Inflammatory macrophage treated with lipopolysaccharide for 4 hours (primary cell): ENCODE results near the gene TFB2M.
"Not testable (repeated sequence)": the region's sequence is repeated elsewhere in the genome, so short reads cannot be mapped to it uniquely, and the experiment has no call there.

Experiments used
- DNase-seq: peaks from one replicate; pipeline ENCODE4 v3.0.0-alpha.2; 2020

TFB2M gene

DNA sequence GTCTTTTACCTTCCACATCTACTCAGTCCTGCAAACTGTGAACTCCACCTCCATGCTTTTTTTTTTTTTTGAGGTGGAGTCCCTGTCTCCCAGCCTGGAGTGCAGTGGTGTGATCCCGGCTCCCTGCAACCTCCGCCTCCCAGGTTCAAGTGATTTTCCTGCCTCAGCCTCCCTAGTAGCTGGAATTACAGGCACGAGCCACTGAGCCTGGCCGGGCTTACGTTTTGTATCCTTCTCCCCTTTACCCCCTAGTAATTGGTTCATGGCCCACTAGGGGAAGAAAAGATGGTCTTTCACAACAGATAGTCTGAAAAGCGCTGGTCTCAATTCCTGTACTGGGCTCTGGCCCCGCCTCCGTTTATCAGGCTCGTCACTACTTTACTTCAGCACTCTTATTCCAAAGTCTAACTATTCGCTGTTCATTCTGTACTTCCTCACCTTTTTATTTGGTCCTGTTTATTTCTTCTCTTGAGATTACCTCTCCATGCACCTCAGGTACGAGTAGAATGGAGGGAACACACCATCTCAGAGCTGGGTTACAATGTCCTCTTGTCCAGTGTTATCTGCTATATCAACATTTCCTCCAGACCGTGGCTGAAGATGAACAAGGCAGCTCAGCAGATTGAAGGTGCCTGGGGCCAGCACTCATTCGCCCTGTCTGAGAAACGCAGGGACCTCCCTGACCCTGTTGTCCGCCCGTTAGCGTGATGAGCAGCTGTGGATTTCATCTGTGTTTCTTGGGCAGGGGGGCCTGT lies 16.4 kb upstream of the TFB2M start:
- DNase-seq, result peak; percentile 43

DNA sequence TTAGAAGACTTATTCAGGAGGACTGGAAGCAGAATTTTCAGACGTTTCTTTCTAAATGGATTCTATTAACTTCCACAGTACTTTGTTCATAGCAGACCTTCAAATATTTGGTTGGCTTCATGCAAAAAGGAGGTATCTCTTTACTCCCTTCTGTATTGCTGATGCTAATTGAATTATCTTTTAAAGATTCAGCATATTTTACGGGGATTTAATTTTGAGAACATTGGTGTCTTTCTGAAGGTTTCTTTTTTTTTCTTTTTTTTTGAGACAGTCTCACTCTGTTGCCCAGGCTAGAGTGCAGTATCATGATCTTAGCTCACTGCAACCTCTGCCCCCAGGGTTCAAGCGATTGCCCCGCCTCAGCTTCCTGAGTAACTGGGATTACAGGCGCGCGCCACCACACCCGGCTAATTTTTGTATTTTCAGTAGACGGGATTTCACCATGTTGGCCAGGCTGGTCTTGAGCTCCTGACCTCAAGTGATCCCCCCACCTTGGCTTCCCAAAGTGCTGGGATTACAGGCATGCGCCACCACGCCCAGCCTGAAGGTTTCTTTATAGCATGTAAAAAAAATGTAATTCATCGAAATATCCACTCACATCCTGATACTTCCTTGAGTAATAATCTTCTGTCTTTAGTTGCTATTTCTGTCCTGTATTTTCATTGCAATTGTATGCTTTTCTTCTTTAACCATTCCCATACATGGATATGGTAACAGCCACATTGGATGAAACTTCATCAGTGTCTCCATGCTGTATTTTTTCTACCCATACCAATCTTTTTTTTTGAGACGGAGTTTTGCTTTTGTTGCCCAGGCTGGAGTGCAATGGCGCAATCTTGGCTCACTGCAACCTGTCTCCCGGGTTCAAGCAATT lies 14.7 kb upstream of the TFB2M start:
- DNase-seq, result no peak

DNA sequence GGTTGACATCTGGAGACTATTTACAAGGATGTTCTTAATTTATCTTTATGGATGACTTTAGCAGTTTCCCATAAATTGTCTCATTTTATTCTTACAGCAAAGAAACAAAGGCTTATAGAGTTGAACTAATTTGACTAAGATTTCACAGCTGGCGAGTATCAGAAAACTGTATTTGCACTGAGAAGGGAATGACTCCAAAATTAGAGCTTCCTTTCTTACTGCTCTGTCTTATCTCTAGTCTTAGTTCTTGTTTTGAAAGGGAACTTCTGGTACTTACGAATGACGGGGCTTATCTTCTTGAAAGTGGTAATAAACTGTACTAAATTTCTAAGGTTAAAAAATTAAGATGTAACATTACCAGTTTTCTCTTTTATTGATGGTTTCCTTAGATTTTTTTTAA lies 13.8 kb upstream of the TFB2M start:
- DNase-seq, result peak; percentile 36

DNA sequence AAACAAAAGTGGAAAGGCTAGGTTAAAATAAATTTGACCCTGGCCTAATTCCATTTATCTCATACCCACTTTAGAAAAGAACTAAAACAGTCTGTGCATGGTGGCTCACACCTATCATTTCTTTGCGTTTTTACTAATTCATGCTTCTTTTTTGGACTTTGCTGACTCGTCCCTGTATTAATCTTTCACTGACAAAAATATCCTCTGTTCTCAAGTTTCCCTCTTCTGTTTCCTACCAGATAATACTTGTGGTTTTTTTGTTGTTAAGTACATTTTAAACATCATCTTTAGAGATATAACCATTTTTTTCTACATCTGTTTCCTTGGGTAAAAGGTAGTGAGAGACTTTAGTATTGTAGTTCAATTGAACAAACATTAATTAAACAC lies 11.7 kb upstream of the TFB2M start:
- DNase-seq, result no peak

DNA sequence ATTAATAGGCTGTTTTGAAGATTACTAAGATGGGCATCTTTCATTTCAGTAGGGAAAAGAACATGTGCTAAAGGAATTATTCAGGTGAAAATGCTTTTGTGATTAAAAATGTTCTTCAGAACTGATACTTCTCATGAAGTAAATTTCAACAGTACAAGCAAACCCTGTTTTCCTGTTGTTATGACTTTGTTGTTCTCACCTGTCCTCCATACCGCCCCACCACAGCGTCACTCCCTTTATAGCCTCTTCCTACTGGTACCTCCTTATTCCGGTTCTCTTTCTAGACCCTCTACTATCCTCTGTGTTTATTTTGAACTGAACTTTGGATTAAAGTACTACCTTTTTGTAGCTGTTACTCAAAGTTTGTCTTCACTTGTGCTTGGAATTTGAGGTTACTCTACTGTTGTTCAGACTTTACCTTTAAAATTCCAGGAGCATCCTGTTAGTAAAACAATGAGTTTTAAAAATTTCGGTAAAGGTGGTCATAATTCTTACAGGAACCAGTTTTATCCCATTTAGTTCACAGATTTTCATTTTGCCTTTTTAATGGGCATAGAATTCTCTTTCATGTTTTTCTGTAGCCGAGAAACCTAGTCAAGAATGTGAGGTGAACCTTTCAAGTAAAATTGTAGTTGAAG lies 11.1 kb upstream of the TFB2M start:
- no peak for DNase-seq

DNA sequence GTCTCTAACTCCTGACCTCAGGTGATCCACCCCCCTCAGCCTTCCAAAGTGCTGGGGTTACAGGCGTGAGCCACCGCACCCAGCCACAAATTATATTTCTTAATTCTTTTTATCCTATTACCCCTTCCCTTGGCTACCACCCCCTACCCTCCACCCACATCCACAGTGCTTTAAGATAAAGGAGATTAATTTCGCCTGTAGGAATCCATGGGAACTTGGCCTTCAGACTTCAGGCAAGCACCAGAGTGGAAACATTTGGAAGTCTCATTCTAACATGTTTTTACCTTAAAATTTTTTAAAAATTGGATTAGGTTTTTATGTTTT lies 10.6 kb upstream of the TFB2M start:
- no peak for DNase-seq

DNA sequence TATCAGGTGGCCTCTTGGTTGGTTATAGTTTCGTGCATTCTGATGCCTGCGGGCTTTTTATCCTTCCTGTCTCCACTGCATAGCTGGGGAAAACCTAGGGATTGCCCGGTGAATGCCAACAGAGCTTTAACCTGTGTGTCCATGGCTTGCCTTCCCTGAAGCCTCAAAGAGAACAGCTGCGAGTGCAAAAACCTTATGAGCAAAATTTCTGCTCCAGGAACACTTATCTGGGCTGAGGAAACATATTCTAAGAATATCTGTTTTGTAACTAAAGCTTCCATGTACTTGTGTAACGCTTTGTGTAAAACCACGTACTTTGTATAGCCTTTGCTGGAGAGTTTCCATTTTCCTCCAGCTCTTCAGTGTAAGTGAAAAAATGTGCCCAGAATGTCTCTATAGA lies 7.4 kb upstream of the TFB2M start:
- peak; percentile 37 for DNase-seq

DNA sequence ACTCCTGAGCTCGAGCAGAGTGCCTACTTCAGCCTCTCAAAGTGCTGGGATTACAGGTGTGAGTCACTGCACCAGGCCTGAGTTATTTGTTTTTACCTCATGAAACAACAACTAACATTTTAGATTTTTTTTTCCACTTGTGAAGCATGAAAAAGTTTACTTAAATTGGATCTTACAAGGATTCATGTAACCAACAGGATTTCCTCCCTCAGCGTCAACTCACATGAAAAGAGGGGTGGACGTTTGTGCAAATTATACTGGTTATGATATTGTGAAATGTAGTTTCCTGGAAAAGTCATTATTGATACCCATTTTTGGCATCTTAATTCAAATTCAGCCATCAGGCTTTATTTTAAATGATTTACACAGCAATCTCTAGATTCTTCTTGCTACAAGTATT lies 6.7 kb upstream of the TFB2M start:
- DNase-seq, result no peak

DNA sequence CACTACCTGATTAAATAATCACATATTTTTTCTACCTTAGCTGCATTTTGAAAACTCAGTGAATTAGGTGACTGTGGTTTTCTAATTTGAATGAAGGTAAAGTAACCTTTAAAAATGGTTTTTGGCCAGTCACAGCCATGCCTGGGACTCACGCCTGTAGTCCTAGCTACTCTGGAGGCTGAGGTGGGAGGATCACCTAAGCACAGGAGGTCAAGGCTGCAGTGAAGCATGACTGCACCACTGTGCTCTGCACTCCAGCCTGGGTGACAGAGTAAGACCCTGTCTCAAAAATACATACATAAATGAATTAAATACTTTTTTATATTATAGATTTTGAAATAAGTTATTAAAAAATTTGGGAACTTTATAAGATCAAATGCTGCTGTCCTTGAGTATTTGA lies 5.9 kb upstream of the TFB2M start:
- no peak for DNase-seq

DNA sequence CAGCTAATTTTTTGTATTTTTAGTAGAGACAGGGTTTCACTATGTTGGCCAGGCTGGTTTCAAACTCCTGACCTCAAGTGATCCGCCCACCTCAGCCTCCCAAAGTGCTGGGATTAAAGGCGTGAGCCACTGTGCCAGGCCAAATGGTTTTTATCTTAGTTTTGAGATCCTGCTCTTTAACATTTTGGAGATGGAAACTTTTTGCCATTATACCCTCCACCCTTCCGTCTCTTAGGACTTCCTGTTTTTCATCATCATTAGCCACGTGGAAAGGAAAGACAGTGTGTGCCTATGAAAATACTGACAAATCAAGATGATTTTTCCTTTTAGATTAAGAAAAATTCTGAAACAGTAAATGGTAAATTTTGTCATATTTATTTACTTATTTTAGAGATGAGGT lies 5.2 kb upstream of the TFB2M start:
- DNase-seq, result peak; percentile 67

DNA sequence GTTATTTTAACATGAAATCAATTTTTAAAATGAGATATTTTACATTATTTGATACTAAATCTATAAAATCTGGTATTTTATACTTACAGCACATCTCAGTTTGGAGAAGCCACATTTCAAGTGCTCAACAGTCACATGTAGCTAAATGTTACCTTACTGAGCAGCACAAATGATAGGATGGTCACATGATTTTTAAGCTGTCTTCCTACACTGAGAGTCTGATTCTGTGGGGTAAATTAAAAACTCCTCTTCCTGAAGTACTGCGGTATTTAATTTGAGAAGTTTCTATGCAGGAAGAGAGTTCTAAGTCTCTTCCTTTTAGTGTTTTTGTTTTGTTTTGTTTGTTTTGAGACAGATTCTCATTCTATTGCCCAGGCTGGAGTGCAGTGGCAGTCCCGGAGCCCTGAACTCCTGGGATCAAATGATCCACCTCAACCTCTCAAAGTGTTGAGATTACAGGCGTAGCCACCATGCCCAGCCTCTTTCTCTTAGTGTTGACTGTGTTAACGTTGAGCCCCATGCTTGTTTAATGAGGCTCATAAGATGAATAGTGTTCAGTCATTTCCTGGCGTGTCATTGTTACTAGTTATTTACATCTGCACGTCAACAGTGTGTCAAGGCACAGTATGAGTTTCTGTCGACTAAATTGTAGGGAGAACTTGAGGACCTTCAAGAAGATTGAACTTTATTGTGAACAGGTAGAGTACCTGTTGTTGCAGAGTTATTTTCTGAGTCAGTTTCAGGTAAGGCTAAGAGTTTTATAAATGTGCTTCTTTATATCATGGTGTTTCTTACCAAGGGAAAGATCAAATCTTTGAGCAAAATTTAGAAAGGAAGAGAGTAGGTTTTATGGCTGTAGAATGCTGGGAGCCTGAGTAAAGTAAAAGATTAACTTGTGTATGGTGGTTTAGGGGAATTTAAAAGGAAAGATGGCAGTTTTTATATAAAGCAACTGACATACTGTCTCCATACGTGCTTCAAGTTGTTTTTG lies 3.5 kb upstream of the TFB2M start:
- DNase-seq, result peak; percentile 64

DNA sequence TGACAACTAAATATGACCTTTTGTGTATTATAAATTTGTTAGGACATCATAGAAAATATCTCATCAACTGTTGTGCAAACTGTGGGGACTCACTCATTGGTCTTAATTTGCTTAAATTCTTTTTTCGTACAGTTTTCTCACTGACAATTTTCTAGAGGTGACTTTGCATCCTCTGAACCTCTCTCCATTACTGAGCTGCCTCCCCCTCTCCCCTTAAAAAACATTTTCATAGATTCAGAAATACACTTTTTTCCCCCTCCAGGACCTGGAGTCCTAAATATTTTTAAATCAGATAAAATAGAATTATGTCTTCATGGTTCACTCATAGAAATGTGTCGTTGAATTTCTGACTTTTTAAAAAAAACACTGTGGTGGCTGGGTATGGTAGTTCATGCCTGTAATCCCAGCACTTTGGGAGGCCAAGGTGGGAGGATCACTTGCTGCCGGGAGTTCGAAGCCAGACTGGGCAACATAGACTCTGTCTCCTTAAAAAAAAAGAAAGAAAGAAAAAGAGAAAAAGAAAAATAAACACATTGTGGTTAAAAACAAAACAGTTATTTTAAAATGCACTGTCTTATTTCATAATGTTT lies 1.7 kb upstream of the TFB2M start:
- no peak for DNase-seq

DNA sequence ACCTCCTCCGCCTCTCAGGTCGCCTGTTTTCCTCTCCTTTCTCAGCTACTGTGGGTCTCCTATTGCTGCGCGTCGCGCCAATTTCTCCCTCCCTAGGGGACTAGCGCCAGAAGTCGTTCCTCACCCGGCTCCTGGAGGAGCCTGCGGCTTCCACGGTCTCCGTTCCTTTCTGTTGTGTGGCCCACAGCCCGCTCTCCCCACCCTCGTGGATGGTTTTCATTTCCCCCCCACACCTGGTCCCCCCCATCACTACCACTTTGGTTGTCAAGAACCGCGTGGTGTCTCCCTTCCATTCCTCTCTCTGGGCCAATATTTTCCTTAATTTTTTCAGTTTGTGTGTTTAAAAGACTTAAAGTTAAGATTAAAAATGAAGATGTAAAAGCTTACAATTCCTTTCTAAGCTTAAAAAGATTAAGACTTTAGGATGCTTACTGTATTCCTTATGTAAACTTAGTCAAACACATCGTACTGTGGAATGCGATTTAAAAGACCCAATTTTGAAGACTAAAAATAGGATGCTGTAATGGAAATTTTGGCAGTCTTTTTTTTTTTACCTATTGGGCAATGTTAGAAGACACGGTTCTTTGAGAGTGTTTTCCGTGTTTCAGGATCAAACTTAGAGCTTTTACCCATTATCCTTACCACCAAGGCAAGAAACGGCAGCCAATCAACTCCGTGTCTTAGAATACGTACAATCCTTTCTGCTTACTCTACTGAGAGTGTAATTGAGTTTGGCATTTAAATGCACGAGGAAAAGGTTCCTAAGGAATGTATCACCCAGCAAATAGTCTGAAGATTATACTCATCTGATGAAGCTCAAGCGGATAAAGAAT lies 968 bp upstream of the TFB2M start:
- peak; percentile 38 for DNase-seq

DNA sequence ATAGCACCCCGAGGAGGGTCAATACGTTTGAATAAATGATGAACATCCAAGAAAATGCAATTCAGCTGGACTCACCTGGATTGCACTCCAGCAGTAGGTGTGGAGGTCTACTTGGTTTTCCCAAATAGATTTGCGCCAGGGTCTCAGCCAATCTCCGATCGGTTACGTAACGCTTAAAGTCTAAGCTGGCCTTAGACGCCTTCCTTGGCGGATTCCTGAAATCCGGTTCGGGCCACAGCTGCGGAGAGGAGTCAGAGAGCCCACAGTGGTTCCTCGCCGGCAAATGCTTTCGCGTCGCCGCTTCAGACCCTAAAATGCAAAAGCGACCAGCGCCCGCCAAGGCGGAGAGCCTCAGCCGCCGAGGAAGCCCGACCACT lies 322 bp downstream of the TFB2M start:
- no peak for DNase-seq

DNA sequence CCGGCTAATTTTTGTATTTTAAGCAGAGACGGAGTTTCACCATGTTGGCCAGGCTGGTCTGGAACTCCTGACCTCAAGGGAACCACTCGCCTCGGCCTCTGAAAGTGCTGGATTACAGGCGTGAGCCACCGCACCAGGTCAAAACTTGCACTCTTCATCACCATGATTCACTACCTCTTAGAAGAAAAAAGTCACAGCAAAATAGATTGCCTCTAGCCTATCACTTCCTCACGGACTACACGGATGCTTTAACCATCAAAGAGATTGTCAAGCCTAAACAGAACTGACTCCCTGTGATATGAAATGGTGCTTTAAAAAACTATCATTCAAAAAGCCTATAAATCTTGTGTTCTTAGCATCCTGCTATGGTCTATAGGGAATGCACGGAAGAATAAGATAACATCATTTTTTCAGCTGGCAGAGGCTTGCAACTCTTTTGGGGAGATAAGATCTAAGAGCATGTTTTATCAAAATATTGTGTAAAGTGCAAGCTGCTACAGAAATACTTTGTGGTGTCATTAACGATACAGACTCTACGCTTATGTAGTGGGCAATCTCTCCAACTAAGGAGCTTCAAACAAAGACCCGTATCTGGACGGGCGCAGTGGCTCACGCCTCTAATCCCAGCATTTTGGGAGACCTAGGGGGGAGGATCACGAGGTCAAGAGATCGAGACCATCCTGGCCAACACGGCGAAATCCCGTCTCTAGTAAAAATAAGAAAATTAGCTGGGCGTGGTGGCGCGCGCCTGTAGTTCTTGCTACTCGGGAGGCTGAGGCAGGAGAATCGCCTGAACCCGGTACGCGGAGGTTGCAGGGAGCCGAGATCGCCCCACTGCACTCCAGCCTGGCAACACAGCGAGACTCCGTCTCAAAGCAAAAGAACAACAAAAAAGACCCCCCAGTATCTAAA lies 966 bp downstream of the TFB2M start:
- peak; percentile 14 for DNase-seq

DNA sequence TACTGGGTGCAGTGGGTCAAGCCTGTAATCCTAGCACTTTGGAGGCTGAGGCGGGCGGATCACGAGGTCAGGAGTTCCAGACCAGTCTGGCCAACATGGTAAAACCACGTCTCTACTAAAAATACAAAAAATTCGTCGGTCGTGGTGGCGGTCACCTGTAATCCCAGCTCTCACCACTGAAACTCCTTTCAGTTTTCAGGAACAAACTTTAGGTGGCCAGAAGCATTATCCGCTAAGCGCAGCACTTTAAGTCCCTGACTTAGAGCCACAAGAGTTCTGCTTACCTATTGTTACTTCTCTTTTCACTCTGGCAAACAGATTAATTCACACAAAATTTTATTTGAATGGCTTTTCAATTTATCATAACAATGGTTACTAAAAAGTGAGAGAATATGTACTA lies 5.2 kb downstream of the TFB2M start:
- not testable (repeated sequence) for DNase-seq

DNA sequence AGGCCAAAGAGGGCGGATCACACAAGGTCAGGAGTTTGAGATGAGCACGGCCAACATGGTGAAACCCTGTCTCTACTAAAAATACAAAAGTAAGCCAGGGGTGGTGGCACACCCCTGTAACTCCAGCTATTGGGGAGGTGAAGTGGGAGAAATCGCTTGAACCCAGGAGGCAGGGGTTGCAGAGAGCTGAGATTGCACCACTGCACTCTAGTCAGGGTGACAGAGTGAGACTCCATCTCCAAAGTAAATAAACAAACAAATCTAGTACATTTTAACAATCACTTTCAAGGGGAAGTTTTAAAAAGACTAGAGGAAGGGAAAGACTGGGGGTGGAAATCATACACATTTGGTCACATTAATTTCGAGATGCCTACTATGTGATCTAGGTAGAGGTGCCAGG lies 6.8 kb downstream of the TFB2M start:
- no peak for DNase-seq

DNA sequence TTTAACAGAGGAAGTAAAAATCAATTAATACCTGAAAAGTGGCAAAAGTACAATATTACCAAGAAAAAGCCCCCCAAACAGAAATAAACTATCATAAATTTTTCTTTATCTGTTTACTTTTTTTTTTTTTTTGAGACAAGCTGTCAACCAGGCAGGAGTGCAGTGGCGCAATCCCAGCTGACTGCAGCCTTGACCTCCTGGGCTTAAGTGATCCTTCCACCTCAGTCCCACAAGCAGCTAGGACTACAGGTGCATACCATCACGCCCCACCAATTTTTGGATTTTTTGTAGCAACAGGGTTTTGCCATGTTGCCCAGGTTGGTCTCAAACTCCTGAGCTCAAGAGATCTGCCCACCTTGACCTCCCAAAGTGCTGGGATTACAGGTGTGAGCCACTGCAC lies 8.0 kb downstream of the TFB2M start:
- DNase-seq, result no peak

DNA sequence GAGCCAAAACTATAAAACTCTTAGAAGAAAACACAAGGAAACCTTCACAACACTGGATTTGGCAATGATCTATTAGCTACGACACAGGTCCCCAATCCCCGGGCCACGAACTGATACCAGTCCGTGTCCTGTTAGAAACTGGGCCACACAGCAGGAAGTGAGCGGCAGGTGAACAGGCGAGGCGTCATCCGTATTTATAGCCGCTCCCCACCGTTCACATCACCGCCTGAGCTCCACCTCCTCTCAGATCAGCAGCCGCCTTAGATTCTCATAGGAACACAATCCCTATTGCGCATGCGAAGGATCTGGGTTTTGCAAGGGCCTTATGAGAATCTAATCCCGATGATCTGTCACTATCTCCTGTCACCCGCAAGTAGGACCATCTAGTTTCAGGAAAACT lies 11.9 kb downstream of the TFB2M start:
- DNase-seq, result no peak

DNA sequence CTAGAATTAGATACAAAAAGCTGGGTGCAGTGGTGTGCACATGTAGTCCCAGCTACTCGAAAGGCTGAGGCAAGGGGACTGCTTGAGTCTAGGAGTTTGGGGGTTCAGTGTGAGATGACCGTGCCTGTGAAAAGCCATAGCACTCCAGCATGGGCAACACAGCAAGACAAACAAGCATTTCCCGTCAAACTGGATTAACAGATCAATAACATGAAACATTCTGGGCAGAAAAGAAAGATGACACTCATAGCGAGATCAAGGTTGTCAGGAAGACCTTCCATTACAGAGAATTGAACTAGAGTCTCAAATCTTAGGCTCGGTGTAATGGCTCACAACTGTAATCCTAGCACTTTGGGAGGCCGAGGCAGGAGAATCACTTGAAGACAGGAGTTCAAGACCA lies 14.0 kb downstream of the TFB2M start:
- no peak for DNase-seq
